Measurements from ENCODE around the gene SIL1.
"Not testable (repeated sequence)": the region's sequence is repeated elsewhere in the genome, so short reads cannot be mapped to it uniquely, and the experiment has no call there.

The SIL1 gene

GRCh38 chr5:139199321-139199720 is 1.2 kb upstream of the SIL1 start:
- no peak for DNase-seq

- no peak for DNase-seq
These were observed 1.7 kb downstream of the SIL1 start for GRCh38 chr5:139196296-139196956.

GRCh38 chr5:139194486-139194885 is 3.7 kb downstream of the SIL1 start:
- no peak for DNase-seq

GRCh38 chr5:139193928-139194327 is 4.2 kb downstream of the SIL1 start:
- no peak for DNase-seq

- DNase-seq: not testable (repeated sequence)
These were observed 5.3 kb downstream of the SIL1 start for GRCh38 chr5:139192906-139193305.

- not testable (repeated sequence) for DNase-seq
These were observed 6.2 kb downstream of the SIL1 start for GRCh38 chr5:139191954-139192353.

GRCh38 chr5:139190125-139190524 is 8.0 kb downstream of the SIL1 start:
- DNase-seq: no peak

- no peak for DNase-seq
These were observed 9.5 kb downstream of the SIL1 start for GRCh38 chr5:139188558-139189270.

- DNase-seq: no peak
These were observed 11.3 kb downstream of the SIL1 start for GRCh38 chr5:139186752-139187326.

- no peak for DNase-seq
These were observed 11.9 kb downstream of the SIL1 start for GRCh38 chr5:139186261-139186660.

GRCh38 chr5:139185589-139185988 is 12.6 kb downstream of the SIL1 start:
- DNase-seq: no peak

- no peak for DNase-seq
These were observed 14.7 kb downstream of the SIL1 start for GRCh38 chr5:139183502-139183901.

GRCh38 chr5:139182528-139183296 is 15.5 kb downstream of the SIL1 start:
- no peak for DNase-seq

- no peak for DNase-seq
These were observed 16.2 kb downstream of the SIL1 start for GRCh38 chr5:139181835-139182452.

GRCh38 chr5:139181322-139181730 is 16.8 kb downstream of the SIL1 start:
- DNase-seq: no peak

GRCh38 chr5:139180850-139181249 is 17.3 kb downstream of the SIL1 start:
- DNase-seq: no peak

- not testable (repeated sequence) for DNase-seq
These were observed 18.2 kb downstream of the SIL1 start for GRCh38 chr5:139179778-139180513.

- no peak for DNase-seq
These were observed 19.2 kb downstream of the SIL1 start for GRCh38 chr5:139178935-139179334.

GRCh38 chr5:139178589-139178917 is 19.6 kb downstream of the SIL1 start:
- DNase-seq: no peak

- DNase-seq: no peak
These were observed 20.2 kb downstream of the SIL1 start for GRCh38 chr5:139177809-139178588.

GRCh38 chr5:139177281-139177680 is 20.9 kb downstream of the SIL1 start:
- DNase-seq: not testable (repeated sequence)

GRCh38 chr5:139174382-139174781 is 23.8 kb downstream of the SIL1 start:
- not testable (repeated sequence) for DNase-seq

All from activated naive CD4-positive, alpha-beta T cell treated with Interleukin-2 at 50 U/mL for 16 hours (primary cell).